ENCODE data around the gene KCNN1.

DNA sequence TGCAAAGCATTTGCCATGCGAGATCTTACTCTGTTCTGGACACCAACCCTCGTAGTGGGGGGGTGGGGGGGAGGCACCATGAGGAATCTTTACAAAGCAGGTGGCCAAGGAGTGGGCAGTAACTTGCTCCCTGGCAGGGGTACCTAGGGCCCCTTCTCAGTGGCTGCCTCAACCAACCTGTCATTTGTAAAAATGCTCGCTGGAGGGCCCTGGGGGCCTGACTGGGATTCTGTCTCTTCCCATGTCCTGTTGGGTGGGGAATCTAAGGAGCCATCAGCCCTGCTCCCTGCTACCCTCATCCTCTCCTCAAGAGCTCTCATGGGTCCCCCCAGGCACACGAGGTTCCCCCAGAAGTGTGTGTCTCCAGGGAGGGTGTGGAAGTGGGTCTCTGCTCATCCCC is 1.5 kb downstream of the KCNN1 start:
- TF ChIP-seq, protein P1, sequence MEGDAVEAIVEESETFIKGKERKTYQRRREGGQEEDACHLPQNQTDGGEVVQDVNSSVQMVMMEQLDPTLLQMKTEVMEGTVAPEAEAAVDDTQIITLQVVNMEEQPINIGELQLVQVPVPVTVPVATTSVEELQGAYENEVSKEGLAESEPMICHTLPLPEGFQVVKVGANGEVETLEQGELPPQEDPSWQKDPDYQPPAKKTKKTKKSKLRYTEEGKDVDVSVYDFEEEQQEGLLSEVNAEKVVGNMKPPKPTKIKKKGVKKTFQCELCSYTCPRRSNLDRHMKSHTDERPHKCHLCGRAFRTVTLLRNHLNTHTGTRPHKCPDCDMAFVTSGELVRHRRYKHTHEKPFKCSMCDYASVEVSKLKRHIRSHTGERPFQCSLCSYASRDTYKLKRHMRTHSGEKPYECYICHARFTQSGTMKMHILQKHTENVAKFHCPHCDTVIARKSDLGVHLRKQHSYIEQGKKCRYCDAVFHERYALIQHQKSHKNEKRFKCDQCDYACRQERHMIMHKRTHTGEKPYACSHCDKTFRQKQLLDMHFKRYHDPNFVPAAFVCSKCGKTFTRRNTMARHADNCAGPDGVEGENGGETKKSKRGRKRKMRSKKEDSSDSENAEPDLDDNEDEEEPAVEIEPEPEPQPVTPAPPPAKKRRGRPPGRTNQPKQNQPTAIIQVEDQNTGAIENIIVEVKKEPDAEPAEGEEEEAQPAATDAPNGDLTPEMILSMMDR (IDR thresholded peaks at IDR 0.05; ENCODE audit: poor library complexity, severe bottlenecking), result no peak
- no peak for TF ChIP-seq SMC3 (conservative IDR thresholded peaks at IDR 0.05; ENCODE audit: poor library complexity)
- no peak for TF ChIP-seq EZH2 (IDR thresholded peaks at IDR 0.05; ENCODE audit: borderline replicate concordance, insufficient read depth, low read length, poor library complexity, severe bottlenecking)
- TF ChIP-seq EP300 (conservative IDR thresholded peaks at IDR 0.05; ENCODE audit: poor library complexity, severe bottlenecking), result no peak
- TF ChIP-seq POLR2AphosphoS5 (IDR thresholded peaks at IDR 0.05), result no peak

Measured in neural cell (in vitro differentiated cells).